GM19023 (cell line): Measurements from ENCODE around the gene DLEU7.

Experiments
- ATAC-seq: cut with Tn5 transposase; IDR thresholded peaks from one replicate; pipeline ENCODE4 v1.9.1; 2021; ENCODE audit warnings: mild to moderate bottlenecking, moderate library complexity; ENCODE audit not compliant: unreplicated experiment

The DLEU7 gene

GRCh38 chr13:50797091-50797490, 46.4 kb downstream of the DLEU7 start:
- no peak for ATAC-seq

DNA sequence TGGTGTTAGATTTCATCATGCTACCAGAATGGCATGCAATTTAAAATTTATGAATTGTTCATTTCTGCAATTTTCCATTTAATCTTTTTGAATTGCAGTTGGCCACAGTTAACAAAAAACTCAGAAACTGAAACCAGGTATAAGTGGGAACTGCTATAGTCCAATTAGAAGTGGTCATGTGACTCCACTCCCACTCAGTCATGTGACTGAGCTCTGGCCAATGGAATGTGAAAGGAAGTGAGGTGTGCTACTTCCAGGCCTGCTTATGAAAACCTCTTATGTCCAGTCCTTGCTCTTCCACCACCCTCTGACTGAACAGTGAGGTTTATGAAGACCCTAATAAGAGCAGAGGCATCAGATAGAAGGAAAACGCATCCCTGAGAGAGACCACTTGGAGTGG, 47.0 kb downstream of the DLEU7 start:
- no peak for ATAC-seq

GRCh38 chr13:50794226-50794625, 49.3 kb downstream of the DLEU7 start:
- ATAC-seq = no peak

GRCh38 chr13:50793026-50793425, 50.5 kb downstream of the DLEU7 start:
- no peak for ATAC-seq

- ATAC-seq = no peak
These were observed 54.8 kb downstream of the DLEU7 start for GRCh38 chr13:50788551-50789210.

- ATAC-seq = no peak
These were observed 55.9 kb downstream of the DLEU7 start for GRCh38 chr13:50787316-50788195.

DNA sequence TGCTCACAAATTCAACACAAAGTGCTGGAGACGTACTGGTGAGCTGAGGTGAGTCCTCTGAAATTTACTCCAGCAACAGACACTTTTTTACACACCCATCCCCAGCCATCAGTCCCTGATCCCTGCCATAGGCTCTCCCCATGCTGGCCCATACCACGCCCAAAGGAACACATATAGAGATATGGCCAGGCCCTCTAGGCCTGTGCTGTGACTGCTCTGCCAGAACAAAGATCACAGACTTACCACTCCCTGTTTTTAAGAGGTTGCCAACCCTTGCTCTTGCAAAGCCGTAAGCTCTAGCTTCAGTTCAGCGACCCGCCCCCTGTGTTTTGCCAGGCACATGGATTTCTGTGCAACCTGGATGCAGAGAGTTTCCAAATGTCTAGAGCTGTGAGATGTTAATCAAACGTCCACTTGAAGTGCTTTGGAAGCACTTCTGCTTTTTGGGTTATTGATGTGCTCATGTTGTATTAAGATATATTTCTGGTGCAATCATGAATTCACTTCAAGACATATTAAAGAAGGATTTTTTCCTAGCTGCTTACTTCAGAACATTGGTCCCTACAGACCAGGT, 59.7 kb downstream of the DLEU7 start:
- ATAC-seq = no peak

GRCh38 chr13:50783066-50783465, 60.4 kb downstream of the DLEU7 start:
- no peak for ATAC-seq

GRCh38 chr13:50780201-50781015, 63.1 kb downstream of the DLEU7 start:
- no peak for ATAC-seq

- ATAC-seq = no peak
These were observed 63.9 kb downstream of the DLEU7 start for GRCh38 chr13:50779443-50780200.
